Endothelial cell of umbilical vein (primary cell): ENCODE measurements around the gene PHLPP1. TPM values are rescaled to one million over a fixed set of nuclear protein-coding genes. Genes with fewer than 3 reads are reported as not detected.

Source experiments
- BruUV-seq: library from RNA; stranded (reverse); fragments of 400-500 nt; replicated peaks from 2 replicates; lab custom pipeline; 2021; lab: Mats Ljungman, UMichigan
- CTCF ChIA-PET: fragments of 300-600, 350-600 bp; sonication (Branson Sonifier 250); formaldehyde crosslinking; loops from one replicate; lab custom pipeline; 2021; ENCODE audit warnings: antibody characterized with exemption, inconsistent platforms; lab: Charles Lee
- POLR2A ChIA-PET: fragments of 300-600, 350-600 bp; sonication (Branson Sonifier 250); formaldehyde crosslinking; loops from one replicate; lab custom pipeline; 2021; ENCODE audit warnings: antibody characterized with exemption, inconsistent platforms; lab: Charles Lee
- DNase-seq: peaks from one replicate; pipeline ENCODE4 v3.0.0-alpha.2; 2011; ENCODE audit warnings: low read depth, low spot score
- FAIRE-seq: peaks from 2 replicates; lab custom pipeline; 2011; peaks lifted over from hg19 to GRCh38; lab: Jason Lieb, UNC
- H2AFZ ChIP-seq: 2 replicates; pipeline ENCODE4 v1.6.0; 2012; ENCODE audit warnings: low read depth, low read length, control low read depth, inconsistent platforms
- H3K27ac ChIP-seq: 2 replicates; pipeline ENCODE4 v1.5.1; 2011; ENCODE audit warnings: low read depth, mild to moderate bottlenecking, control low read depth, low read length, moderate library complexity; ENCODE audit not compliant: insufficient read depth
- H3K27me3 ChIP-seq, 2 experiments: 2 replicates each; pipeline versions ENCODE4 v1.6.0 to v1.6.1; 2011; ENCODE audit warnings: low read length in 2 of 2, mixed read lengths in 1 of 2; ENCODE audit not compliant: control insufficient read depth in 2 of 2, insufficient read depth in 2 of 2
- H3K36me3 ChIP-seq, 2 experiments: 2 replicates in 1 of 2; 3 replicates in 1 of 2; pipeline ENCODE4 v1.5.1; 2011; ENCODE audit warnings: low read length in 2 of 2, mild to moderate bottlenecking in 1 of 2, moderate library complexity in 1 of 2; ENCODE audit not compliant: control insufficient read depth in 2 of 2, insufficient read depth in 2 of 2; ENCODE audit errors: extremely low read depth in 1 of 2
- H3K4me1 ChIP-seq: 3 replicates; pipeline ENCODE4 v1.5.1; 2011; ENCODE audit warnings: mild to moderate bottlenecking, low read length; ENCODE audit not compliant: control insufficient read depth, insufficient read depth; ENCODE audit errors: extremely low read depth
- H3K4me2 ChIP-seq: 2 replicates; pipeline ENCODE4 v1.6.1; 2011; ENCODE audit warnings: low read length, control low read depth, mixed read lengths; ENCODE audit not compliant: insufficient read depth
- H3K4me3 ChIP-seq, 3 experiments: fragments of 200-600 bp in 1 of 3; sonication (generic), shearing (Covaris generic) in 1 of 3; replicated peaks in 1 of 3; 2 replicates each; pipeline ENCODE4 v1.5.1; 2011 to 2016; ENCODE audit warnings: control low read depth in 3 of 3, low read length in 3 of 3, mild to moderate bottlenecking in 2 of 3, inconsistent platforms in 1 of 3, low read depth in 1 of 3, moderate library complexity in 1 of 3; ENCODE audit not compliant: insufficient read depth in 1 of 3
- H3K79me2 ChIP-seq: 2 replicates; pipeline ENCODE4 v1.6.0; 2012; ENCODE audit warnings: low read length, inconsistent platforms; ENCODE audit not compliant: control insufficient read depth, insufficient read depth
- H3K9ac ChIP-seq: replicated peaks from 2 replicates; pipeline ENCODE3; 2011; ENCODE audit warnings: low read length, control low read depth; ENCODE audit not compliant: insufficient read depth; ENCODE audit errors: extremely low read depth
- H3K9me1 ChIP-seq: replicated peaks from 3 replicates; pipeline ENCODE4 v1.6.0; 2011; ENCODE audit warnings: mild to moderate bottlenecking, low read length; ENCODE audit not compliant: control insufficient read depth, insufficient read depth; ENCODE audit errors: extremely low read depth
- H3K9me3 ChIP-seq: replicated peaks from 2 replicates; pipeline ENCODE4 v1.5.1; 2012; ENCODE audit warnings: low read length, inconsistent platforms; ENCODE audit not compliant: control insufficient read depth, insufficient read depth
- H4K20me1 ChIP-seq: replicated peaks from 2 replicates; pipeline ENCODE3; 2011; ENCODE audit warnings: mild to moderate bottlenecking, low read length; ENCODE audit not compliant: control insufficient read depth, insufficient read depth; ENCODE audit errors: extremely low read depth
- CTCF ChIP-seq, 2 donors: IDR thresholded peaks; 1 replicate in 1 of 2; 2 replicates in 1 of 2; pipeline ENCODE4 v1.5.1; 2011; ENCODE audit warnings: low read length in 2 of 2, mild to moderate bottlenecking in 2 of 2, moderate library complexity in 2 of 2, control low read depth in 1 of 2, inconsistent platforms in 1 of 2, low read depth in 1 of 2; ENCODE audit not compliant: insufficient read depth in 1 of 2; ENCODE audit errors: extremely low read depth in 1 of 2
- EZH2 ChIP-seq: IDR thresholded peaks from 2 replicates; pipeline ENCODE4 v1.6.1; 2012; ENCODE audit warnings: borderline replicate concordance, low read depth, mild to moderate bottlenecking, moderate library complexity, low read length, inconsistent platforms; ENCODE audit not compliant: severe bottlenecking
- FOS ChIP-seq: IDR thresholded peaks from 2 replicates; pipeline ENCODE4 v1.6.1; 2011; ENCODE audit warnings: mild to moderate bottlenecking, low read length, moderate library complexity, borderline replicate concordance; ENCODE audit not compliant: insufficient read depth
- GATA2 ChIP-seq: IDR thresholded peaks from 2 replicates; pipeline ENCODE4 v1.7.0; 2011; ENCODE audit warnings: low read depth, mild to moderate bottlenecking, moderate library complexity, mixed read lengths, low read length; ENCODE audit not compliant: insufficient read length, insufficient read depth
- JUN ChIP-seq: IDR thresholded peaks from 2 replicates; pipeline ENCODE4 v1.6.1; 2011; ENCODE audit warnings: borderline replicate concordance, low read depth; ENCODE audit not compliant: insufficient read length, insufficient read depth
- MAX ChIP-seq: IDR thresholded peaks from 2 replicates; pipeline ENCODE4 v1.6.1; 2011; ENCODE audit not compliant: insufficient read depth, insufficient read length
- MYC ChIP-seq: IDR thresholded peaks from one replicate; pipeline ENCODE4 v1.6.1; 2011; ENCODE audit warnings: mild to moderate bottlenecking, low read depth, low read length
- POLR2A ChIP-seq: IDR thresholded peaks from 2 replicates; pipeline ENCODE4 v1.6.1; 2012; ENCODE audit warnings: low read depth, mild to moderate bottlenecking, control low read depth, low read length
- POLR2AphosphoS5 ChIP-seq: IDR thresholded peaks from 2 replicates; pipeline ENCODE4 v1.6.1; 2012; ENCODE audit warnings: low read depth, mild to moderate bottlenecking, control low read depth, low read length, moderate library complexity; ENCODE audit not compliant: insufficient read depth
- dilution Hi-C: fragments of 300-500 bp; cut with MboI; formaldehyde crosslinking; loops from one replicate; pipeline ENCODE4 v1.15.0; 2019; ENCODE audit warnings: low sequenced_read_pairs; ENCODE audit not compliant: extremely low pct_ligation_motif_present
- intact Hi-C: fragments of 100-400 bp; cut with micrococcal nuclease; formaldehyde crosslinking; loops from one replicate; pipeline ENCODE4 v1.10.0; 2022
- polyA plus RNA-seq, 4 experiments: library from polyadenylated mRNA; depleted of rRNA in 3 of 4; stranded (reverse) in 3 of 4; unstranded in 1 of 4; fragments of >200 nt; gene quantifications; 2 replicates each; pipeline versions ENCODE4 v1.2.1 to v1.2.3, GENCODE V29; 2011 to 2012; ENCODE audit warnings: missing spikeins in 1 of 4
- total RNA-seq: library from RNA; stranded (reverse); gene quantifications from 2 replicates; pipeline ENCODE4 v1.2.3, GENCODE V29; 2021

The PHLPP1 gene
- total and polyA plus RNA-seq, 2 donors (not counting 3 experiments of a cell fraction or from before 2014, with no cell fraction given) = 4.0 to 10.8 TPM

- no peaks in the 10 kb centered on the region for H3K36me3 ChIP-seq
- dilution Hi-C loops (no loop called here), intact Hi-C loops (no loop called here)
- CTCF ChIA-PET = interaction anchor here (1.2 kb wide), 1 partner anchor 59 kb away, joined by 3 read pairs; no protein-coding TSS in a partner anchor
- H4K20me1 ChIP-seq = no peaks in the 10 kb centered on the region
- no peaks in the 10 kb centered on the region for H3K9me3 ChIP-seq
- H3K27ac ChIP-seq = no peak overlapping the region
- H3K27me3 ChIP-seq = no peaks in the 10 kb centered on the region
- H3K4me3 ChIP-seq = no peak overlapping the region
- FAIRE-seq = no peak
- no peak for DNase-seq
- no peak for TF ChIP-seq CTCF (IDR thresholded peaks at IDR 0.05; ENCODE audit: extremely low read depth in 1 of 2, insufficient read depth in 1 of 2, low read depth in 1 of 2, low read length in 2 of 2)
- TF ChIP-seq MAX = no peak
- no peak for TF ChIP-seq POLR2A
- TF ChIP-seq POLR2AphosphoS5 = no peak
- TF ChIP-seq EZH2 = no peak
- no peak for TF ChIP-seq GATA2
- TF ChIP-seq MYC = no peak
- TF ChIP-seq FOS = no peak
- no peak for TF ChIP-seq JUN
- H2AFZ ChIP-seq = no peak overlapping the region
- H3K79me2 ChIP-seq = no peaks in the 10 kb centered on the region
- POLR2A ChIA-PET = no interaction called here
- peaks cover 19% of the 10 kb centered on the region for H3K4me1 ChIP-seq
- no peaks in the 10 kb centered on the region for H3K9me1 ChIP-seq
- no TSS peak for BruUV-seq
- no peak overlapping the region for H3K9ac ChIP-seq
- H3K4me2 ChIP-seq = no peak overlapping the region
Measured at GRCh38 chr18:62899534-62899933, 184.2 kb downstream of the PHLPP1 start.
